ENCODE data around the gene NPEPL1. TPM values are rescaled to one million over a fixed set of nuclear protein-coding genes. Genes with fewer than 3 reads are reported as not detected.

NPEPL1 gene
- total RNA-seq, 1 experiment from 2014 or later = 41.9 TPM

DNA sequence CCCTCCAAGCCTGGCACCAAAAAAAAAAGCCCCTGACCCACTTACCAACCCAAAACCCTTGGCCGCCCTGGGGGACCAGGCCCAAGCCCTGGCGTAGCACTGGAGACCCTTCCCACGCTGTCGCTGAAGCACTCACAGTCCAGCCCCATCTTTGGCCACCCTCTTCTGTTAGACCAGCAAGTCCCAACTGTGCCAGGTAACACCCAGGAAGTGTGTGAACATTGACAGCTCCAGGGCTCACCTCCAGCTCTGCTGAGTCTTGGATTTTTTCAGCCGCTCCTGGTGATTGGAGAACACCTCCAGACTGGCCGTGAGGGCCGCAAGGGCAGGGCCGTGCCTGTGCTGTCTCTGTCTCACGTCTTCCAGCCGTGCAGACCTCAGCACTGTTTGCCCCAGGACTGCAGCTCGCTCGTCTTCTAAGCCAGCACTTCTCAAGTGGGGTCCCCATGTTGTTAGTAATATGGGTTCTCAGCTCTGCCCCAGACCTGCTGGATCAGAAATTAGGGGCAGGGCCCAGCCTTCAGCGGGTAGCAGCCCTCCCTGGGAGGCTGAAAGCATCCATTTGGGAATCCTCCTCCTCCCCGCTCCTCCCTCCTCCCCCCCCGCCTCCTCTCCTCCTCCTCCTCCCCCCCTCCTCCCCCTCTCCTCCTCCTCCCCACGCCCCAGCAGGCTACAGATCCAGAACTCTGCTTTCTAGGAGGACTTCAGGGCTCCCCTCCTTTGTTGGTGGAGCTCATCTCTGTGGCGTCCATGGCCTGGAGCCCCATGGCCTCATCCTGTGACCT lies 18.1 kb downstream of the NPEPL1 start:
- H3K4me1 ChIP-seq = no peaks in the 10 kb centered on the region
- no peaks in the 10 kb centered on the region for H3K36me3 ChIP-seq (ENCODE audit: control insufficient read depth, insufficient read depth, low read length)
- POLR2A ChIA-PET = interaction anchor here (0.6 to 0.7 kb wide), 2 partner anchors 17 to 323 kb away, joined by 3 to 9 read pairs; no protein-coding TSS in a partner anchor
- TF ChIP-seq, protein P1, sequence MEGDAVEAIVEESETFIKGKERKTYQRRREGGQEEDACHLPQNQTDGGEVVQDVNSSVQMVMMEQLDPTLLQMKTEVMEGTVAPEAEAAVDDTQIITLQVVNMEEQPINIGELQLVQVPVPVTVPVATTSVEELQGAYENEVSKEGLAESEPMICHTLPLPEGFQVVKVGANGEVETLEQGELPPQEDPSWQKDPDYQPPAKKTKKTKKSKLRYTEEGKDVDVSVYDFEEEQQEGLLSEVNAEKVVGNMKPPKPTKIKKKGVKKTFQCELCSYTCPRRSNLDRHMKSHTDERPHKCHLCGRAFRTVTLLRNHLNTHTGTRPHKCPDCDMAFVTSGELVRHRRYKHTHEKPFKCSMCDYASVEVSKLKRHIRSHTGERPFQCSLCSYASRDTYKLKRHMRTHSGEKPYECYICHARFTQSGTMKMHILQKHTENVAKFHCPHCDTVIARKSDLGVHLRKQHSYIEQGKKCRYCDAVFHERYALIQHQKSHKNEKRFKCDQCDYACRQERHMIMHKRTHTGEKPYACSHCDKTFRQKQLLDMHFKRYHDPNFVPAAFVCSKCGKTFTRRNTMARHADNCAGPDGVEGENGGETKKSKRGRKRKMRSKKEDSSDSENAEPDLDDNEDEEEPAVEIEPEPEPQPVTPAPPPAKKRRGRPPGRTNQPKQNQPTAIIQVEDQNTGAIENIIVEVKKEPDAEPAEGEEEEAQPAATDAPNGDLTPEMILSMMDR (IDR thresholded peaks at IDR 0.05; ENCODE audit: insufficient read depth in 1 of 2, low read depth in 1 of 2, low read length in 1 of 2, severe bottlenecking in 1 of 2, unreplicated experiment in 1 of 2) = no peak
- BruUV-seq (replicated peaks) = no TSS peak
- no peaks in the 10 kb centered on the region for H3K9me3 ChIP-seq
- H3K9me3 Mint-ChIP-seq (ENCODE audit: unreplicated experiment) = no peaks in the 10 kb centered on the region
- H3K4me3 Mint-ChIP-seq (ENCODE audit: unreplicated experiment) = no peak overlapping the region
- intact Hi-C loops (cut with micrococcal nuclease; ENCODE audit: unreplicated experiment) = no loop called here
- CTCF ChIA-PET = no interaction called here
- no peaks in the 10 kb centered on the region for H3K27me3 ChIP-seq (replicated peaks; ENCODE audit: control insufficient read depth, insufficient read depth, low read length)
- peaks cover 14% of the 10 kb centered on the region for H3K36me3 Mint-ChIP-seq (ENCODE audit: insufficient read depth, unreplicated experiment)
- H3K27me3 Mint-ChIP-seq (ENCODE audit: insufficient read depth, unreplicated experiment) = no peaks in the 10 kb centered on the region
- H3K4me3 ChIP-seq (ENCODE audit: low read depth, low read length) = no peak overlapping the region
- peak in 1 of 2 experiments; percentile 48 for DNase-seq
- H3K4me1 Mint-ChIP-seq (ENCODE audit: low read depth, unreplicated experiment) = no peaks in the 10 kb centered on the region
- H3K27ac Mint-ChIP-seq (ENCODE audit: unreplicated experiment) = no peak overlapping the region

DNA sequence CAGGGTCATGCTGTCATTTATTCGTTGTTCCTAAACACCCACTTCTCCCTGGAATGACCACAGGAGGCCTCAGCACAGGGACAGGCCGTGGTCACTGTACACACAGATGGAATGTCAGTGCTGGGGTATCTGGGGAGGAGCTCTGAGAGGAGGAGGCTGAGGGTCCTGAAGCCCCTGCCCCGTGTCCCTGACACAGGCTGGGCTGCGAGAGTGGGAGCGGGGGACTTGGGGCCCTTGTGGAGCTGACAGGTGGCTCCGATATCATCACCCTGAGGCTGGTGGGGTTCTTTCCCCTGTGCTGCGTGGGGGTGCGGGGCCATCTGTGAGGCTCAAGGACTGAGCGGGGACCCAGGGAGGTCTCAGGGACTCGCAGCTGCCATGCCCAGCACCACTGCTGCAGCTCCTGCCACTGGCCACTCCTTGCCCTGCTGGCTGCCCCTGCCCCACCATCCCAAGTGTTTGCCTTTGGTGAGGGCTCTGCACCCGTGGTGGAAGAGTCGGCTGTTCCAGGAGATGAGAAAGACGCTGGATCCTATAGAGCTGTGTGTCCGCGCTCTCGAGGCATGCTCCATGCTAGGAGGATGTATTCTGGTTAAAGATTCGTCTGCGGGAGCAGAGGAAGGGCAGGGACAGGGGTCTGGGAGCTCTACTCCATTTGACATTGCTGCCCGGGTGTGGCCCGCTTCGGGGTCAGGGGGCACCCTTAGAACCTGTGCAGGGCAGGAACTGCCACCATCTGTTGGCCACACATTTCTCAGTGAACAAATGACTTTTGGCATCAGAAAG lies 18.9 kb downstream of the NPEPL1 start:
- Mint-ChIP-seq H3K36me3 (ENCODE audit: insufficient read depth, unreplicated experiment) (peaks cover 9% of the 10 kb centered on the region), H3K27ac (ENCODE audit: unreplicated experiment) (no peak overlapping the region), H3K4me1 (ENCODE audit: low read depth, unreplicated experiment) (no peaks in the 10 kb centered on the region), H3K4me3 (ENCODE audit: unreplicated experiment) (no peak overlapping the region), H3K27me3 (ENCODE audit: insufficient read depth, unreplicated experiment) (no peaks in the 10 kb centered on the region), H3K9me3 (ENCODE audit: unreplicated experiment) (no peaks in the 10 kb centered on the region)
- H3K4me3 ChIP-seq (ENCODE audit: low read depth, low read length) = no peak overlapping the region
- H3K27me3 ChIP-seq (replicated peaks; ENCODE audit: control insufficient read depth, insufficient read depth, low read length) = no peaks in the 10 kb centered on the region
- ChIA-PET CTCF (no interaction called here), POLR2A (interaction anchor here (0.6 kb wide), 1 partner anchor 322 kb away, joined by 3 read pairs; no protein-coding TSS in a partner anchor)
- H3K4me1 ChIP-seq = no peaks in the 10 kb centered on the region
- intact Hi-C loops (cut with micrococcal nuclease; ENCODE audit: unreplicated experiment) = no loop called here
- H3K36me3 ChIP-seq (ENCODE audit: control insufficient read depth, insufficient read depth, low read length) = no peaks in the 10 kb centered on the region
- no peak for DNase-seq
- H3K9me3 ChIP-seq = no peaks in the 10 kb centered on the region
- no TSS peak for BruUV-seq (replicated peaks)
- TF ChIP-seq, protein P1 (IDR thresholded peaks at IDR 0.05; ENCODE audit: insufficient read depth in 1 of 2, low read depth in 1 of 2, low read length in 1 of 2, severe bottlenecking in 1 of 2, unreplicated experiment in 1 of 2) = no peak

DNA sequence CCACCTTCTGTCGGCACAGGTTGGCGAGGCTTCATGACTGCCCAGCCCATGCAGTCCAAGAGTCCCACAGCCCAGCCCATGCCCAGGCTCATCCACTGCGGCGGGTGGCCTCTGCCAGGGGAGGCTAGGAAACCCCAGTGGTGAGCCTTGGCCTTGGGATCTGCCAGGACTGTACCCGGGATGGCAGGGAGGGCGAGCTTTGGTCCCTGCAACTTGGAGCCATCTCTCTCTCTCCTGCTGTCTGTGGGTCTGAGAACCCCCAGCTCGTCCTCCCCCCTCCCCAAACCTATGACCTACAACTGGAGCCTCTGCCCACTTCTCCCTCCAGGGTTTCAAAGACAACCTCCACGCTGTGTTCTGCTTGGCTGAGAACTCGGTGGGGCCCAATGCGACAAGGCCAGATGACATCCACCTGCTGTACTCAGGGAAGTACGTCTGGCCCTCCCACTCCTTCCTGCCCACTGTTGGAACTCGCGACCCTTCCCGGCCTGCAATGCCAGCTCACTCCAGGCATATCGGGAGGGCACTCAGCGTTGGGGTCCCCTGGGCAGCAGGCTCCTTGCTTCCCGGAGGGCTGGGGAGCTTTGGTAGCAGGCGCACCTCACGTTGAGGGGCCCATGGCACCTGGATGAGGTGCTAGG lies 19.7 kb downstream of the NPEPL1 start:
- Mint-ChIP-seq H3K4me3 (ENCODE audit: unreplicated experiment) (no peak overlapping the region), H3K27ac (ENCODE audit: unreplicated experiment) (no peak overlapping the region), H3K4me1 (ENCODE audit: low read depth, unreplicated experiment) (no peaks in the 10 kb centered on the region), H3K9me3 (ENCODE audit: unreplicated experiment) (no peaks in the 10 kb centered on the region), H3K36me3 (ENCODE audit: insufficient read depth, unreplicated experiment) (peaks cover 12% of the 10 kb centered on the region), H3K27me3 (ENCODE audit: insufficient read depth, unreplicated experiment) (no peaks in the 10 kb centered on the region)
- ChIA-PET CTCF (no interaction called here), POLR2A (no interaction called here)
- H3K4me1 ChIP-seq = no peaks in the 10 kb centered on the region
- H3K4me3 ChIP-seq (ENCODE audit: low read depth, low read length) = no peak overlapping the region
- no peaks in the 10 kb centered on the region for H3K9me3 ChIP-seq
- no peaks in the 10 kb centered on the region for H3K36me3 ChIP-seq (ENCODE audit: control insufficient read depth, insufficient read depth, low read length)
- BruUV-seq (replicated peaks) = no TSS peak
- intact Hi-C loops (cut with micrococcal nuclease; ENCODE audit: unreplicated experiment) = no loop called here
- no peaks in the 10 kb centered on the region for H3K27me3 ChIP-seq (replicated peaks; ENCODE audit: control insufficient read depth, insufficient read depth, low read length)
- DNase-seq = no peak
- TF ChIP-seq, protein P1 (IDR thresholded peaks at IDR 0.05; ENCODE audit: insufficient read depth in 1 of 2, low read depth in 1 of 2, low read length in 1 of 2, severe bottlenecking in 1 of 2, unreplicated experiment in 1 of 2) = no peak

Data from Caco-2 (cell line).